SIG-M5 treated with dmso at 0.1 percent for 504 hours (cell line): ENCODE measurements around the gene UQCRC1.

Experiments used
- DNase-seq: peaks from one replicate; lab custom pipeline; 2025; ENCODE audit not compliant: unreplicated experiment; lab: John Stamatoyannopoulos, UW

The UQCRC1 gene

DNA sequence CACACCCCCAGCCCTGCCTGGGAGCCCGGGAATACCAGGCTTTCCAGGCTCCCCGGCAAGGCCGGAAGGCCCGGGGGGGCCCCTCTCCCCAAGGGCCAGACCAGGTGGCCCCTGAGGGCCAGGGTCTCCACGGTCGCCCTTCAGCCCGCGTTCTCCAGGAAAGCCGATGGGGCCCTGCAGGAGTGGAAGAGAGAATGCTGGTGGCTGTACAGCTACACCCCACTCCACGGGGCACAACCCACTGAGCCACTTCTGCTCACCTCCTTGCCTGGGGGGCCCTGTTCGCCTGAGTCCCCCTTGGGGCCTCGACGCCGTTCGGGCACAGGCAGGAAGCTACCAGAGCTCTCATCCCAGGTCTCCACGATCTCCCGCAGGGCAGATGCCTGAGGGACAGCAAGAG is 34.1 kb downstream of the UQCRC1 start:
- no peak for DNase-seq

DNA sequence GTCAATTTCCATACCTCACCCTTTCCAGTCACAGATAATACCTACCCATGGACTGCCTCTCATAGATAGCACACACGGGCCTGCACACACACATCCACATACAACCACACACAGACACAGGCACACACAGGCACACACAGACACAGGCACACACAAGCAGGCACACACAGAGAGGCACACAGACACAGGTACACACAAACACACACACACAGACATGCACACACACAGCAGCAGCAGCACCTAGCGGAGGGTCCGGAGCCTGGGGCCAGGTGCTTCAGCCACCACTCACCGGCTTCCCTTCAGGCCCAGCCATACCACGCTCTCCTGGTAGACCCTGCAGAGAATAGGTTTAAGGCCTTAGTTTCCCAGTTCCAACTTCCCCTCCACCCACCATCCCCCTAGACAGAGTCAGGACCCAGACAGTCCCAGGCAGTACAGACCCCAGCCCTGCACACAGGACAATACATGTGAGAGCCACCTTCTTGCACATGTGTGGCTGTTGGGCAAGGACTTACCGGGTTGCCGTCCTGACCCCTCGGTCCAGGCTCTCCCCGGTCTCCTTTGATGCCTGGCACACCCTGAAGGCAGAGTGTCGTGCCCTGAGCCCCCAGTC is 35.4 kb downstream of the UQCRC1 start:
- no peak for DNase-seq

DNA sequence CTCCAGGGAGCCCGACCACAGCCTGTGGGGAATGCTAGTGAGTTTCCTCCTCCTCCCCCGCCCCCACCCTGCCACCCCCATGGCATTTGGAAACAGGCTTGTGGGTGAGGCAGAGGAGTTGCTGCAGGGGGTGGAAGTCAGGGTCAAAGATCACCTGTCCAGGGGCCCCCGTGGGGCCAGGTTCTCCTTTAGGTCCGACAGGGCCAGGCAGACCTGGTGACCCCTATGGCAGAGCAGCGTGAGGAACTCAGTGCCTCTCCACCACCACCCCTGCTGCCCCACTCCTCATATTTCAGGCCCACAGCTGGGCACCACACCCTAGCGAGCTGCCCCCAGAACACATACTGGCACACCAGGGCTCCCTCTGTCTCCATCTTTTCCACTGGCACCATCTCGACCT is 36.9 kb downstream of the UQCRC1 start:
- DNase-seq: no peak

DNA sequence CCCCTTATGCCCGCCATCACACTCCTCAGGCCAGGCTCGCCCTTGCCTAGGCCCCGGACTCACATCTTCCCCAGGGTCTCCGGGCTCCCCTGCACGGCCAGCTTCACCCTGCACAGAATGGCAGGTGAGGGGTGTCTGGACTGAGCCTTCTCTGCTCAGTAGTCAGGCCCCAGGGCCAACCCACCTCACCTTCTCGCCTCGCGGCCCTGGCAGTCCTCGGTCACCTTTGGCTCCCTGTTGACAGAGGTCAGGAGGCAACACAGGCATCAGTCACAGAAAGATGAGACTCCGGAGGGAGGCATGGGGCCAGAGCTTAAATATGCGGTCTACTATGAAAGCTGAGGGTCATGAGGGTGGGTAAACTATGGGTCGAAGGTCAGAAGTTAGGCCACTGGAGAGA is 37.5 kb downstream of the UQCRC1 start:
- no peak for DNase-seq

DNA sequence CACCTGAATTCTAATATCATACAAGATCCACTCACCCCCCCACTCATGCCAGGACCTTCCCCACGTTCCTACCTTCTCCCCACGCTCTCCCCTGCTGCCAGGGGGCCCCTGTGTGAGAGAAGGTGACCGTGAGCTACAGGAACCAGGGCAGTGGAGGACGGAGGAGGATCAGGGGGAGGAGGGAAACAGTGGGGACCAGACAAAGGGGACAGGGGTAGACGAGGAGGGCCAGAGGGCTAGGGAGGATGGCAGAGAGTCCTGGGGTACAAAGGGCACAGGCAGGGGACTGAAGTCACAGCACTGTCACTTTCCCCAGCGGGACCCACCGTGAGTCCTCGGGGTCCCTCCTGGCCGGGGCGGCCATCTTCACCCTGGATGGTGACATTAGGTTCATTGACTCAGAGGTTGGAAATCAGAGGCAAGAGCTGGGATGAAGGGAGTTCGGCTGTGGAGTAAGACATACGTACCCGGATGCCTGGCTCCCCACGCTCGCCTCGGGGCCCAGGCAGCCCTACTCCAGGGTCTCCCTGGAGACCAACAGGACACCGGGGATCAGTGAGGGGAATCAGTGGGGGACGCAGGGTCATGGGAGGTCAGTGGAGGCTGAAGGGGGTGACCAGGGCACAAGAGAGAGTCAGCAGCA is 39.5 kb downstream of the UQCRC1 start:
- no peak for DNase-seq

DNA sequence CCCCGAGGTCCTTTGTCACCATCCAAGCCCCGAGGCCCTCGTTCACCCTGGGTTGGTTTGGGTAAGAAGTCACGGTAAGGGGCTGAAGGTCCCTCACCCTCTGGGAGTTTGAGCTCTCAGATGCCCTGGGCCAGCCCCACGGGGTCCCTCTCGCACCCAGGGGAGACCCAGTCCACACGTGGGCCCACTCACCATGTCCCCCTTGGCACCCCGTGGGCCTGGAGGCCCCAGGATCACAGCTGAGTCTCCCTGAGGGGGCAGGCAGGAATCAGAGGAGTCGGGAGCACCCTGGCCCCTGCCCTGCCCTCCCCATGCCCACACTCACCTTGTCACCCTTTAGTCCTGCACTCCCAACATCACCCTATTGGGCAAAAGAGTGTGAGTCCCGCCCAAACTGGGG is 40.0 kb downstream of the UQCRC1 start:
- no peak for DNase-seq

DNA sequence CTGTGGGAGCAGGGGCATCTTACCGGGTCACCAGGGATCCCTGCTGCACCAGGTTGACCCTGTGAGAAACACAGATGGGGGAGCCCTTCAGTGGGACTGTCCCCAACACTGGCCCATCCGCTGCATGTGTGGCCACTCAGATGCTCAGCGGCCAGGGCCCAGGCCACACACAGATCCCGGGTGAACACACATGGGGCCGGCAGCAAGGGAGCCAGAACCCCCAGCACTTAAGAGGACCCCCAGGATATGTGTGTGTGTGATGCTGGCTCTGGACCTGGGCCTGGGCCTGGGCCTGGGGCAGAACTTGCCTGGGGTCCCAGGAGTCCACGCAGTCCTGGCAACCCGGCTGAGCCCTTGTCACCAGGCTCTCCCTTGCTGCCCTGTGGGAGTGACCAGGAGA is 41.0 kb downstream of the UQCRC1 start:
- no peak for DNase-seq

DNA sequence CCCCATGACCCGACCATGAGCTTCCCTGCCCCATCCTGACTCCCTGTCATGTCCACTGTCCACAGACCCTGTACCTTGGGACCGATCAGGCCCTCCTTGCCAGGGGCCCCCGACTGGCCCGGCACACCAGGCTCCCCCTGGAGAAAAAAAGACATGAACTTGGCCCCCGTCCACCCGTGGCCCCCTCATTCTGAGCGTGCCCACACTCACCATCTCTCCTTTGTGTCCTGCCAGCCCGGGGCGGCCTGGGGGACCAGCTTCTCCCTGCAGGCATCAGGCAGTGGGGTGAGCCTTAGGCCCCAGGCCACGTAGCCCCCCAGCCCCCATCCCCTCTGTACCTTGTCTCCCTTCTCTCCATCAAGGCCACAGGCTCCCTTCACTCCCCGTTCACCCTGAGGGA is 41.9 kb downstream of the UQCRC1 start:
- DNase-seq: no peak

DNA sequence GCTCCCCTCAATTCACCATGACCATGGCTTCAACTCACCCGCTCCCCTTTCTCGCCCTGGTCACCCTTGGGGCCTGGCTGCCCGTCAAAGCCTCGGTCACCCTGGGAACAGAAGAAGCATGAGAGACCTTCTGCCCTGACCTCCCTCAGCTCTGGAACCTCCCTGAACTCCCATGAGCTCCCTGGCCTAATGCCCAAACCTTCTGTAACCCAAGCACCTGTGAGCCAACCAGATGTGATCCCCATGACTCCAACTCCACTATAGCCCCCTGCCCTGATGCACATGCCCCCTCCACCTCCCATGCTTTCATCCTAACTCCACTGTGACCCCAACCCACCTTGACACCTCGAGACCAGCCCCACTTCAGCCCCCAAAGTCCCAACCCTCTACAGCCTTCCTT is 42.4 kb downstream of the UQCRC1 start:
- no peak for DNase-seq

DNA sequence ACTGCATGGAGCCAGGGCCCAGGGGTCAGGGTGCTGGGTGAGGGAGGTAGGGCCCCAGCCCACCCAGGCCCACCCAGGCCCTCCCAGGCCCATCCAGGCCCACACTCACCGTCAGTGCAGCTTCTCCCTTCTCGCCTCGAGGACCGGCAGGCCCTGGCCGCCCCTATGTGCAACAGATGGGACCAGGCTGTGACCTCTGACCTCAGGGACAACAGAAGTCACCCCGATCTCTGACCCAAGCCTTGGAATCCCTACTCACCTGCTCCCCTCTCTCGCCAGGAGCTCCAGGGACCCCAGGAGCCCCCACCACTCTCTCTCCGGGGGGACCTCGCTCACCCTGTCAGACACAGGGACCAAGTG is 43.1 kb downstream of the UQCRC1 start:
- DNase-seq: no peak

DNA sequence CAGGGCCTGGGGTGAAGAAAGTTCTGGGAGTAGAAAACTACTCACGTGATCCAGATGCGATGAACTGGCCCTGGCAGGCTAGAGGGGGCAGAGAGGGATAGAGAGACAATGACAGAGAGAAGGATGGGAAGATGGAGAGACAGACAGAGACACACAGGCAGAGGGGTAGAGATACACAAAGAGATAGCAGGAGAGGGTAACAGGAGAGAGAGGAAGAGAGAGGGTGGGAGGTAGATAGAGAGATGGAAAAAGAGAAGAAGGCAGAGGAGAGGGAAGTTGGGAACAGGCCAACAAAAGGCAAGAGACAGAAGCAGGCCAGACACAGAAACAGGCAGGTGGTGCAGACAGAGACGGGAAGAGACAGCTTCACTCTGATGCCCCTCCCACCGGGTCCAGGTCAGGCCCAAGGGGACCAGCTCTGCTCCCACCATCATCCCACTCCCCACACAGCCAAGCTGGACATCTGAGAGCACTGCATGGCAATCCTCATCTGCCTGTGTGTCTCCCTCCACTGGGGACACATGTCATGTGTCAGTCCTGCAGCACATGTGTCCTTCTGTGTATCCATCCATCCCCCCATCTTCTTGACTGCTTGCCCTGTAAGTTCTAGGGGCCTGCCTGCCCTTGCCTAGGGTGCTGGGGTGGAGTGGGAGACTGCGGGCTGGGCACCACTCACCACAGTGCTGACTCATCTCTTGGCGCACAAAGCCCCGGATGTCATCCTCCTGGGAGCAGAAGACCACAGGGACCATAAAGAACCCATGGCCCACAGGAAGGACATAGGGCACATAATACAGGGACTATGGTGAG is 43.6 kb downstream of the UQCRC1 start:
- peak; percentile 42 for DNase-seq

DNA sequence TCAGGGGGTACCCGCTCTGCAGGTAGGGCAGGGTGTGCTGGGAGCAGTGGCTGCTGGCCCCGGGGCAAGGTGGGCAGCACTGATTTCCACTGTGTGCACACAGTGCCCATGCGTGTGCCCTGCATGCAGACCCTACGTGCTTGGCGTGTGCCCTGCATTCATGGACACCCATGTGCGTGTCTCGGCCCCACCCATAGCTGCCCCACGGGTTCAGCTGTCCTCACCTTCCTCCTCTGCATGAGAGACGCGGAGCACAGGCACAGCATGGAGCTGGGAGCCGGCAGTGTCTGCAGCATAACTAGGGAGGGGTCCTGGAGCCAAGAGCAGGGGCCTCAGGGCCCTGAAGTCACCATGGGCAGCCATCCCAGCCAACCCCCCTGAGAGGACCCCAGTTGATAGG is 44.3 kb downstream of the UQCRC1 start:
- DNase-seq: no peak

DNA sequence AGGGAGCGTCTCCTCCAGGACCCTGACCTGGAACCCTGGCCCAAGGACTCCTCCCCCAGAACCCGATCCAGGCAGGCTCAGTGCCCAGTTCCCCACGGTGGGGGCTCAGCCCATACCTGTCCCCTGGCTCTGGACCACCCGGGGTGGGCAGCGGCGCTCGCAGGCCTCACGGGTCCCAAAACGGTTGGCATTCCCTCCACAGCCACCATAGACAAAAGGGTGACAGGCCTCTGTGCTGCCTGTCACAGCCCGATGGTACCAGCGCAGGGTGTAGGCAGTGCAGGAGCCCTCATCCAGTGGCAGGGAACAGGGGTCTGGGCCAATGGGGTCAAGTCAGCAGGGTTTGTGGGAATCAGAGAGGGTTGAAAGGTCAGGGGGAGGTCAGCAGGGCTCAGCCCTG is 44.8 kb downstream of the UQCRC1 start:
- DNase-seq: no peak

DNA sequence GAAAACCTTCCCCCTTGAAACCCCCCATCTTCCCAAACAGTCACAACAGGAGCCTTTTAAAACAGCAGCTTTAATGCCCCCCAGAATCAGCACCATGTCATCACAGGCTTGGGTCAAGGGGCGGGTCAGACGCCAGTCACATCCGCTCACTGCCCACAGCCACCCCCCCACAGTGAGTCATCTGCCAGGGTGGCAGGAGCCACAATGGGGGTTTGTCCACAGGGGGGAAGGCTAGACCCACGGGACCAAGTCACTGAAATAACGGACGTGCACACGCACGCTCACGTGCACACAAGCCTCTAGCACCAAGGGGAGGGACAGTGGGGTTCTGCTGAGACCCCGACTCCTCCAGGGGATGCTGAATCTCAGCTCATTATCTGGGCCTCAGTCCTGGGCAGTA is 45.4 kb downstream of the UQCRC1 start:
- DNase-seq: peak; percentile 52

DNA sequence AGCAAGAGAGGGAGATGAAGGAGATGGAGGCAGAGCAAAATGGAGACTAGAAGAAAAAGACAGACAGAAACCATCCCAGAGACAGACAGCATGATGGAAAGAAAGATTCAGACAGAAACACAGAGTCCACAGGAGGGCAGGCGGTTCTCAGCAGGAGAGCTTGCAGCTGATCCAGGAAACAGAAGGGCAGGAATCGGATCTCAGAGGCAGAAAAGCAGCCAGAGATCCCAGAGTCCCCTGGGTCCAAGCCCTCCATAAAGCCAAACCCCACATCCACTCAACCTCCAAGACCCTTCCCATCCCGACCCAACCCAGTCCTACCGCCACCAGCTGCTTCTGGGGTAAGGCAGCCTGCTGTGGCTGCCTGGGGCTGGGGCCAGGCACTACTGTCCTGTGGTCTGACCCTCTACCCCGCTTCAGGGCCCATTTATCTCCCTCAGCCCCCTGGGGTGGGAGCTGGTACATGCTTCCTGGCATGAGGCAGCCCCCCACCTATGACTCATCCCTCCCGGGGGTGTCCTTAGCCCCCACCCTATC is 46.0 kb downstream of the UQCRC1 start, which contains the start of gene UCN2:
UCN2 (minus strand) TSS at position 400 of the 537 bp plus-strand sequence. CDS start 657 bp downstream, outside the sequence.
- no peak for DNase-seq

DNA sequence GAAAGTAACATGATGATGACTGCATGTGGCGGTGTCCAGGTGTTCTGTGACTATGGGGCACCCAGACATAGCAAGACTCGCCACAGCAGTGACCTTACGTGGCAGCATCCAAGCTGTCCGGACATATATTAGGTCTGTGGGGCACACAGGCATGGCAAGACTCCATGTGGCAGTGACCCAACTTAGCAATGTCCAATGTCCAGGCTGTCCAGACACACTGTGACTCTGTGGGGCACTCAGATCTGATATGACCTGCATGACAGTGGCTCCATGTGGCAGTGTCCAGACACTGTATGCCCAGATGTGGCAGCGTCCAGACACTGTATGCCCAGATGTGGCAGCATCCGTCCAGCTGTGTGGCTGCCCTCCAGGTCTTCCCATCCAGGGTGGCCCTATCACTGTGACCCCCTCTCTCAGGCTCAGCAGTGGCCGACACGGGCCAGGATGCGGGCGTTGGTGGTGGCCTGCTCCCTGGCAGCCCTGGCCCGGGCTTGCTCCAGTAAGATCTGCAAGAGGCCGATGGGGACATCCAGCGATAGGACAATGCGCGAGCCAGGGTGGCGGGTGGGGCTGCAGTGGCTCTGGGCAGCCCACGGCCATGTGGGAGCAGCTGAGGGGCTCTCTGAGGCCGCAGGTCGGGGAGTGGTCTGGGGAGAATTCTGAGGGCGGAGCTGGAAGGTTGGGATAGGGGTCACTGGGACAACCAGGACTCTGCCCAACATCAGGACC is 46.9 kb downstream of the UQCRC1 start:
- DNase-seq: no peak

DNA sequence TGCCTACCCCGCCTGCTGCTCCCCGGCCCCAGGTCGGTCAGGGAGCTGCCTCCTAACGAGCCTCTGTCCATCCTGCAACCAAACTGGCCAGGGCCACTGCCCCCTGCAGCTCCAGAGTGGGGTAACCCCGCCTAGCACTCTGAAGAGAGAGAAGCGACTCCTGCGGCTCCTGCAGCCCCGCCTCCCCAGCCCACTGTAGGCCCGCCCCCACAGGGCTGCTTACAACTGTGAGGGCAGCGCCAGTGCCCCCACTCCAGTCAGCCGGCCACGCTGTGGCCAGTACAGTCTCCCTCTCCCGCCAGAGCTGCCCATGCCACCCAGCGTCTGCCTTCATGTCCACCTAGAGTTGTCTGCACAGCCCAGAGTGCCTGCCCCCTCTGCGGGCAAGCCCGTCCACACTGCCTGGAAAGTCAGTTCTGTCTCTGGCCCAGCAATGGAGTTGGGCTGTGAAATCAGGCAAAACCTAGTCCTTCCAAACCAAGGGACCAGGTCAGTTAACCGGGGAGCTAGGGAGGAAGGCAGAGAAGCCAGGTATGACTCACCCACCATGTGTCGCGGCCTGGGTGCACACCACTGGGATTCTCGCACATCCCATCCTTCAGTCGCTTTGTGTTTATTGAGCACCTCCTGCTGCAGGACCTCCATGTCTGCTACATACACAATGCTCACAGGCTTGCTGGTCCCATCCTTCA is 48.3 kb downstream of the UQCRC1 start:
- no peak for DNase-seq

DNA sequence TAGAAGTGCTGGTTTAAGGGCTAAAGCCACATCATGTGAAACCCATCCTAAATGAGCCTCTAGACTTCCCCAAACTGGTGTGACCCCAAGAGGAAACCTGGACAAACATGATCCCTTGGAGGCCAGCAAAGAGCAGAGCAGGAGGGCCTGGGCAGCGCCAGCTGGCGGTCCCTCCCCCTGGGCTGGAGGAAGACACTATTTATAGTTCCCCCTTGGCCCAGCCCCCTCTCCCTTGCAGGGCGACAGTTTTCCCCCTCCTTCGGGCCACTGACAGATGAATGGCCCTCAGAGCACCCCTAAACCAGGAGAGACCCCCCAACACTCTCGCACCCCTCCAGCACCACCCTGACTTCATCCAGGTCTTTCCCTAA is 48.8 kb downstream of the UQCRC1 start:
- no peak for DNase-seq

DNA sequence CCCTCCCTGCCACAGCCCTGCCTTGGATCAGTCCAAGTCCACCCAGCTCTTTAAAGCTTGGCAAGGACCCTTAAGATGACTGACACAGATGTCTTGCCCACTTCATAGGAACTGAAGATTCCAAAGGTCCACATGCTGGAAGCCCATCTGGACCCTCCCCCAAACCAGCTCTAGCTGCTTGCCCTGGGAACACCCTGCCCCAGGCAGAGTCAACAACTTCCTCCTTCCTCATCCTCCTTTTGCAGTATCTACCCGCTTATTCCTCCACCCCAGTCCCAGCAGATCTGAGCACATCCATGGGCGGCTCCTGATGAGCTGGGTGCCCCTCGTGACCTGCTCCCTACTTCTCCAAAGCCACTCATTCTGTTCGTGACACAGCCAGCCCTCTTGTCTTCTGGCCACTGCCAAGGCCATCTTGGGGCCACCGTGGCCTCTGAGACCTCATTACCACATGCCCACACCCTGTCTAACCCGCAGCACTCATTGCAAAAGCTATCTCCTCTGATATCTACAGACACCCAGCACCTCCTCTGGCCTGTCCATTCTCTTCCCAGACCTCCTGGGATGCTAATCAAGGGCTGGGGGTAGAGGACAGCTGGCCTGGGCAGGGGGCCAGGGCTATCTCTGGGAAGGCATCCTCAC is 50.8 kb downstream of the UQCRC1 start:
- peak; percentile 80 for DNase-seq
